SK-N-SH treated with all-trans-retinoic acid at 6 μM for 48 hours (cell line): ENCODE measurements around the gene NBR1.

Source experiments
- SNAI2 ChIP-seq: fragments of 250-450 bp; sonication (Bioruptor Pico); IDR thresholded peaks from 2 replicates; pipeline ENCODE4 v1.5.0; 2020; ENCODE audit warnings: mild to moderate bottlenecking, moderate library complexity
- TF ChIP-seq, protein P1 (sequence below): fragments of 250-450 bp; sonication (Bioruptor Pico); IDR thresholded peaks from 2 replicates; pipeline ENCODE4 v1.8.0; 2020; ENCODE audit warnings: mild to moderate bottlenecking, moderate library complexity, borderline replicate concordance

GRCh38 chr17:43226393-43226792, 55.4 kb downstream of the NBR1 start:
- no peak for TF ChIP-seq SNAI2 (CRISPR knock-in tag)
- TF ChIP-seq, protein P1, sequence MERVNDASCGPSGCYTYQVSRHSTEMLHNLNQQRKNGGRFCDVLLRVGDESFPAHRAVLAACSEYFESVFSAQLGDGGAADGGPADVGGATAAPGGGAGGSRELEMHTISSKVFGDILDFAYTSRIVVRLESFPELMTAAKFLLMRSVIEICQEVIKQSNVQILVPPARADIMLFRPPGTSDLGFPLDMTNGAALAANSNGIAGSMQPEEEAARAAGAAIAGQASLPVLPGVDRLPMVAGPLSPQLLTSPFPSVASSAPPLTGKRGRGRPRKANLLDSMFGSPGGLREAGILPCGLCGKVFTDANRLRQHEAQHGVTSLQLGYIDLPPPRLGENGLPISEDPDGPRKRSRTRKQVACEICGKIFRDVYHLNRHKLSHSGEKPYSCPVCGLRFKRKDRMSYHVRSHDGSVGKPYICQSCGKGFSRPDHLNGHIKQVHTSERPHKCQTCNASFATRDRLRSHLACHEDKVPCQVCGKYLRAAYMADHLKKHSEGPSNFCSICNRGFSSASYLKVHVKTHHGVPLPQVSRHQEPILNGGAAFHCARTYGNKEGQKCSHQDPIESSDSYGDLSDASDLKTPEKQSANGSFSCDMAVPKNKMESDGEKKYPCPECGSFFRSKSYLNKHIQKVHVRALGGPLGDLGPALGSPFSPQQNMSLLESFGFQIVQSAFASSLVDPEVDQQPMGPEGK (CRISPR knock-in tag) = no peak
